Activated T-cell treated with anti-CD3 and anti-CD28 coated beads, Interleukin-2, amount 50 U/mL, for 72 hours (primary cell): Measurements from ENCODE around the gene FTCD. TPM values are rescaled to one million over a fixed set of nuclear protein-coding genes. Genes with fewer than 3 reads are reported as not detected.
"Not testable (repeated sequence)": the region's sequence is repeated elsewhere in the genome, so short reads cannot be mapped to it uniquely, and the experiment has no call there.

ENCODE experiments used
- ATAC-seq, 2 donors: fragments of 150-1000 bp; cut with Tn5 transposase; replicated peaks in 1 of 2; 2 replicates each; pipeline ENCODE4 v1.10.0; 2021; ENCODE audit warnings: moderate library complexity in 2 of 2, mild to moderate bottlenecking in 1 of 2
- DNase-seq, 2 donors: peaks; one replicate each; pipeline ENCODE4 v3.0.0; 2021 to 2022; ENCODE audit warnings: mixed read lengths in 1 of 2
- H3K27ac Mint-ChIP-seq: one replicate; pipeline ENCODE4 v1.8.0; 2022; ENCODE audit warnings: mild to moderate bottlenecking, moderate library complexity, mixed read lengths
- H3K27me3 Mint-ChIP-seq: one replicate; pipeline ENCODE4 v1.8.0; 2022; ENCODE audit warnings: low read depth, mixed read lengths
- H3K36me3 Mint-ChIP-seq, 2 donors: one replicate each; pipeline ENCODE4 v1.8.0; 2022; ENCODE audit warnings: mixed read lengths in 2 of 2, mild to moderate bottlenecking in 1 of 2; ENCODE audit not compliant: insufficient read depth in 2 of 2
- H3K4me1 Mint-ChIP-seq: one replicate; pipeline ENCODE4 v1.8.0; 2022; ENCODE audit warnings: low read depth, mixed read lengths
- H3K4me3 Mint-ChIP-seq, 2 donors: one replicate each; pipeline ENCODE4 v1.8.0; 2022; ENCODE audit warnings: mild to moderate bottlenecking in 2 of 2, mixed read lengths in 2 of 2, moderate library complexity in 2 of 2
- H3K9me3 Mint-ChIP-seq, 2 donors: one replicate each; pipeline ENCODE4 v1.8.0; 2022; ENCODE audit warnings: mixed read lengths in 2 of 2
- total RNA-seq, 2 donors: library from RNA; stranded (reverse); gene quantifications; one replicate each; pipeline ENCODE4 v1.2.3, GENCODE V29; 2022

FTCD gene
- under 1 TPM; 0.74 to 1.00 TPM for total RNA-seq

GRCh38 chr21:46155514-46156377 is at the start of gene FTCD:
Gene FTCD (minus strand): TSS chr21:46155579. CDS start chr21:46155523, 56 bp downstream.
- Mint-ChIP-seq H3K27me3 (no peaks in the 10 kb centered on the region), H3K4me1 (no peaks in the 10 kb centered on the region), H3K9me3 (no peaks in the 10 kb centered on the region), H3K27ac (no peak within 1 kb of the TSS), H3K36me3 (no peaks in the 10 kb centered on the region), H3K4me3 (no peak within 1 kb of the TSS)
- no peak for DNase-seq
- no peak for ATAC-seq

- no peaks in the 10 kb centered on the region for H3K4me1 Mint-ChIP-seq
- DNase-seq (no peak), ATAC-seq (no peak)
- peaks cover 0 to 2% of the 10 kb centered on the region in 2 donors for H3K36me3 Mint-ChIP-seq
- H3K27ac Mint-ChIP-seq, result no peak overlapping the region
- no peaks in the 10 kb centered on the region for H3K27me3 Mint-ChIP-seq
- no peak overlapping the region for H3K4me3 Mint-ChIP-seq
- H3K9me3 Mint-ChIP-seq, result no peaks in the 10 kb centered on the region
Measured at GRCh38 chr21:46205166-46205565, 49.8 kb upstream of the FTCD start.

- ATAC-seq, result no peak
- no peak for DNase-seq
- Mint-ChIP-seq H3K36me3 (peaks cover 0 to 5% of the 10 kb centered on the region in 2 donors), H3K27ac (no peak overlapping the region), H3K4me3 (no peak overlapping the region), H3K9me3 (no peaks in the 10 kb centered on the region), H3K27me3 (no peaks in the 10 kb centered on the region), H3K4me1 (no peaks in the 10 kb centered on the region)
Measured at GRCh38 chr21:46203203-46203600, 47.8 kb upstream of the FTCD start.

GRCh38 chr21:46202592-46203202 is 47.3 kb upstream of the FTCD start:
- Mint-ChIP-seq H3K4me3 (no peak overlapping the region), H3K9me3 (no peaks in the 10 kb centered on the region), H3K27me3 (no peaks in the 10 kb centered on the region), H3K36me3 (peaks cover 0 to 6% of the 10 kb centered on the region in 2 donors), H3K4me1 (no peaks in the 10 kb centered on the region), H3K27ac (no peak overlapping the region)
- no peak for DNase-seq
- ATAC-seq, result no peak

- H3K27me3 Mint-ChIP-seq, DNase-seq, H3K27ac Mint-ChIP-seq, H3K9me3 Mint-ChIP-seq, ATAC-seq, H3K4me1 Mint-ChIP-seq, H3K4me3 Mint-ChIP-seq, H3K36me3 Mint-ChIP-seq: not testable (repeated sequence)
Measured at GRCh38 chr21:46200877-46201803, 45.8 kb upstream of the FTCD start.

GRCh38 chr21:46199436-46200373 is 44.3 kb upstream of the FTCD start:
- Mint-ChIP-seq H3K4me1 (no peaks in the 10 kb centered on the region), H3K27me3 (no peaks in the 10 kb centered on the region), H3K4me3 (no peak overlapping the region), H3K27ac (no peak overlapping the region), H3K36me3 (peaks cover 0 to 6% of the 10 kb centered on the region in 2 donors), H3K9me3 (no peaks in the 10 kb centered on the region)
- DNase-seq, result no peak
- no peak for ATAC-seq

- ATAC-seq (no peak), DNase-seq (no peak)
- Mint-ChIP-seq H3K27me3 (no peaks in the 10 kb centered on the region), H3K9me3 (no peaks in the 10 kb centered on the region), H3K27ac (no peak overlapping the region), H3K4me3 (no peak overlapping the region), H3K4me1 (no peaks in the 10 kb centered on the region), H3K36me3 (peaks cover 3 to 6% of the 10 kb centered on the region in 2 donors)
Measured at GRCh38 chr21:46196733-46197132, 41.4 kb upstream of the FTCD start.

GRCh38 chr21:46195595-46196195 is 40.3 kb upstream of the FTCD start:
- no peak for DNase-seq
- peaks cover 3 to 6% of the 10 kb centered on the region in 2 donors for H3K36me3 Mint-ChIP-seq
- H3K27ac Mint-ChIP-seq, result no peak overlapping the region
- H3K4me1 Mint-ChIP-seq, result no peaks in the 10 kb centered on the region
- no peak overlapping the region for H3K4me3 Mint-ChIP-seq
- ATAC-seq, result no peak
- no peaks in the 10 kb centered on the region for H3K27me3 Mint-ChIP-seq
- no peaks in the 10 kb centered on the region for H3K9me3 Mint-ChIP-seq

GRCh38 chr21:46194374-46195334 is 39.3 kb upstream of the FTCD start:
- no peak overlapping the region for H3K4me3 Mint-ChIP-seq
- no peak for DNase-seq
- H3K36me3 Mint-ChIP-seq, result peaks cover 3 to 6% of the 10 kb centered on the region in 2 donors
- no peaks in the 10 kb centered on the region for H3K4me1 Mint-ChIP-seq
- no peak for ATAC-seq
- no peak overlapping the region for H3K27ac Mint-ChIP-seq
- H3K9me3 Mint-ChIP-seq, result no peaks in the 10 kb centered on the region
- H3K27me3 Mint-ChIP-seq, result no peaks in the 10 kb centered on the region

- no peak for DNase-seq
- H3K4me1 Mint-ChIP-seq, result no peaks in the 10 kb centered on the region
- H3K36me3 Mint-ChIP-seq, result peaks cover 3 to 6% of the 10 kb centered on the region in 2 donors
- H3K4me3 Mint-ChIP-seq, result no peak overlapping the region
- H3K27ac Mint-ChIP-seq, result no peak overlapping the region
- no peak for ATAC-seq
- H3K9me3 Mint-ChIP-seq, result no peaks in the 10 kb centered on the region
- no peaks in the 10 kb centered on the region for H3K27me3 Mint-ChIP-seq
Measured at GRCh38 chr21:46193829-46194373, 38.5 kb upstream of the FTCD start.
